Measurements from ENCODE around the gene SLC37A1. TPM values are rescaled to one million over a fixed set of nuclear protein-coding genes. Genes with fewer than 3 reads are reported as not detected.

SLC37A1 gene
- total RNA-seq, 1 experiment from 2014 or later: 4.9 TPM

- Mint-ChIP-seq H3K9me3 (ENCODE audit: unreplicated experiment) (no peaks in the 10 kb centered on the region), H3K36me3 (ENCODE audit: insufficient read depth, unreplicated experiment) (no peaks in the 10 kb centered on the region), H3K4me1 (ENCODE audit: insufficient read depth, unreplicated experiment) (peaks cover 8% of the 10 kb centered on the region), H3K27ac (ENCODE audit: low read depth, unreplicated experiment) (no peak overlapping the region), H3K27me3 (ENCODE audit: insufficient read depth, unreplicated experiment) (no peaks in the 10 kb centered on the region), H3K4me3 (ENCODE audit: unreplicated experiment) (no peak overlapping the region)
- BruUV-seq (replicated peaks): no TSS peak
- ChIA-PET CTCF (no interaction called here), POLR2A (no interaction called here)
- TF ChIP-seq CTCF (IDR thresholded peaks at IDR 0.05; ENCODE audit: unreplicated experiment): no peak
- DNase-seq (ENCODE audit: unreplicated experiment): no peak
- intact Hi-C loops (cut with micrococcal nuclease): no loop called here
Observed at GRCh38 chr21:42507418-42507817, 6.2 kb upstream of the SLC37A1 start.

- TF ChIP-seq CTCF (IDR thresholded peaks at IDR 0.05; ENCODE audit: unreplicated experiment): no peak
- POLR2A ChIA-PET: no interaction called here
- CTCF ChIA-PET: no interaction called here
- BruUV-seq (replicated peaks): no TSS peak
- Mint-ChIP-seq H3K27me3 (ENCODE audit: insufficient read depth, unreplicated experiment) (no peaks in the 10 kb centered on the region), H3K4me1 (ENCODE audit: insufficient read depth, unreplicated experiment) (peaks cover 8% of the 10 kb centered on the region), H3K9me3 (ENCODE audit: unreplicated experiment) (no peaks in the 10 kb centered on the region), H3K36me3 (ENCODE audit: insufficient read depth, unreplicated experiment) (no peaks in the 10 kb centered on the region), H3K27ac (ENCODE audit: low read depth, unreplicated experiment) (no peak overlapping the region), H3K4me3 (ENCODE audit: unreplicated experiment) (no peak overlapping the region)
- intact Hi-C loops (cut with micrococcal nuclease): no loop called here
- no peak for DNase-seq (ENCODE audit: unreplicated experiment)
Observed at GRCh38 chr21:42508371-42508770, 5.3 kb upstream of the SLC37A1 start.

GRCh38 chr21:42509244-42509643, 4.4 kb upstream of the SLC37A1 start:
- Mint-ChIP-seq H3K9me3 (ENCODE audit: unreplicated experiment) (no peaks in the 10 kb centered on the region), H3K27me3 (ENCODE audit: insufficient read depth, unreplicated experiment) (no peaks in the 10 kb centered on the region), H3K4me1 (ENCODE audit: insufficient read depth, unreplicated experiment) (peaks cover 8% of the 10 kb centered on the region), H3K4me3 (ENCODE audit: unreplicated experiment) (no peak overlapping the region), H3K27ac (ENCODE audit: low read depth, unreplicated experiment) (no peak overlapping the region), H3K36me3 (ENCODE audit: insufficient read depth, unreplicated experiment) (no peaks in the 10 kb centered on the region)
- DNase-seq (ENCODE audit: unreplicated experiment): peak; percentile 9
- no peak for TF ChIP-seq CTCF (IDR thresholded peaks at IDR 0.05; ENCODE audit: unreplicated experiment)
- ChIA-PET POLR2A (interaction anchor here (0.6 kb wide), 1 partner anchor 122 kb away, joined by 4 read pairs; no protein-coding TSS in a partner anchor), CTCF (no interaction called here)
- intact Hi-C loops (cut with micrococcal nuclease): no loop called here
- BruUV-seq (replicated peaks): no TSS peak

- no peak for TF ChIP-seq CTCF (IDR thresholded peaks at IDR 0.05; ENCODE audit: unreplicated experiment)
- POLR2A ChIA-PET: interaction anchor here (0.8 to 4.9 kb wide), 2 partner anchors 12 to 16 kb away, joined by 3 to 29 read pairs; partner anchors contain the start of gene RSPH1
- Mint-ChIP-seq H3K36me3 (ENCODE audit: insufficient read depth, unreplicated experiment) (no peaks in the 10 kb centered on the region), H3K4me1 (ENCODE audit: insufficient read depth, unreplicated experiment) (peaks cover 15% of the 10 kb centered on the region), H3K9me3 (ENCODE audit: unreplicated experiment) (no peaks in the 10 kb centered on the region), H3K4me3 (ENCODE audit: unreplicated experiment) (peak overlapping the region; percentile 73), H3K27me3 (ENCODE audit: insufficient read depth, unreplicated experiment) (no peaks in the 10 kb centered on the region), H3K27ac (ENCODE audit: low read depth, unreplicated experiment) (no peak overlapping the region)
- no TSS peak for BruUV-seq (replicated peaks)
- intact Hi-C loops (cut with micrococcal nuclease): no loop called here
- CTCF ChIA-PET: no interaction called here
- no peak for DNase-seq (ENCODE audit: unreplicated experiment)
Observed at GRCh38 chr21:42512346-42513034, 1.2 kb upstream of the SLC37A1 start.

All from MCF 10A (cell line).